Measurements from ENCODE around the gene PSMB7.

PSMB7 gene

GRCh38 chr9:124415102-124415851 is at the start of gene PSMB7:
Gene PSMB7 (minus strand): TSS chr9:124415442. CDS start chr9:124415425, 17 bp downstream.
- DNase-seq: peak; percentile 99

- DNase-seq: no peak
Measured at GRCh38 chr9:124462739-124463138, 47.5 kb upstream of the PSMB7 start.

- no peak for DNase-seq
Measured at GRCh38 chr9:124458441-124458840, 43.2 kb upstream of the PSMB7 start.

- no peak for DNase-seq
Measured at GRCh38 chr9:124457887-124458431, 42.7 kb upstream of the PSMB7 start.

- no peak for DNase-seq
Measured at GRCh38 chr9:124457079-124457886, 42.0 kb upstream of the PSMB7 start.

GRCh38 chr9:124456341-124457078 is 41.3 kb upstream of the PSMB7 start:
- no peak for DNase-seq

GRCh38 chr9:124455820-124456219 is 40.6 kb upstream of the PSMB7 start:
- DNase-seq: no peak

- DNase-seq: no peak
Measured at GRCh38 chr9:124454791-124455443, 39.7 kb upstream of the PSMB7 start.

GRCh38 chr9:124454296-124454695 is 39.1 kb upstream of the PSMB7 start:
- DNase-seq: no peak

GRCh38 chr9:124453586-124454191 is 38.4 kb upstream of the PSMB7 start:
- no peak for DNase-seq

GRCh38 chr9:124452841-124453585 is 37.8 kb upstream of the PSMB7 start:
- DNase-seq: no peak

- no peak for DNase-seq
Measured at GRCh38 chr9:124452326-124452725, 37.1 kb upstream of the PSMB7 start.

GRCh38 chr9:124450931-124451661 is 35.9 kb upstream of the PSMB7 start:
- DNase-seq: no peak

- DNase-seq: no peak
Measured at GRCh38 chr9:124450241-124450924, 35.1 kb upstream of the PSMB7 start, which contains the start of gene ADGRD2. Gene ADGRD2 (plus strand): TSS chr9:124450451. CDS start chr9:124451667, 1,216 bp downstream.

- no peak for DNase-seq
Measured at GRCh38 chr9:124449381-124450151, 34.3 kb upstream of the PSMB7 start.

GRCh38 chr9:124448019-124448418 is 32.8 kb upstream of the PSMB7 start:
- no peak for DNase-seq

- DNase-seq: no peak
Measured at GRCh38 chr9:124447297-124447661, 32.0 kb upstream of the PSMB7 start.

GRCh38 chr9:124444166-124444565 is 28.9 kb upstream of the PSMB7 start:
- DNase-seq: no peak

GRCh38 chr9:124443625-124444024 is 28.4 kb upstream of the PSMB7 start:
- no peak for DNase-seq
